MV-4-11 (cell line): ENCODE data around the gene KRTAP4-12.
"Not testable (repeated sequence)": the region's sequence is repeated elsewhere in the genome, so short reads cannot be mapped to it uniquely, and the experiment has no call there.

Experiments used
- DNase-seq: peaks from one replicate; lab custom pipeline; 2025; lab: John Stamatoyannopoulos, UW

KRTAP4-12 gene

DNA sequence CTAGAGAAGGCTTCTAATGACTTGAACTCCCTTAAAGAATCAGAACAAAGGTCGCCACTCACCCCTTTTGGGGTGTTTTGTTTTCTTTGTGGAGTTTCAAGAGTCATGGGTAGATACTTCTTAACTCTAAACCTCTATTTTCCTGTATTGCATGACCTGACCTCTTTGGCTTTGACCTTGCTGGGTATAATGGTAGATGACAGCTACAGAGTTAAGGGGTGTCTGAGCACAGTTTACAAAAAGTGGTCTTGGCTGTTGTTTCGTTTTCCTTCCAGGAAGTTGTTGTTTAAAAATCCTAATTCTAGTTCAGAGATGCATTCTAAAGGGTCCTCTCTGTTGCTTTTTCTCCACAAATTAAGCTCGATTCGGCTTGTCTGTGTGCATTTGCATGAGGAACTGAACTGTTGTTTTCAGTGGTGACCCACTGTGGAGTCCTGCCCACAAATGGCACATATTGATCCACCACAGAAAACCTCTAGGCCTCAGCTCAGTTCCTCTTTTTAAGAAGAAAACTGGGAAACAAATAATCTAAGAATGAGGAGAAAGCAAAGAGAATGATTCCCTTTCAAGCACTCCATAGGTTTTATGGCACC is 35.1 kb downstream of the KRTAP4-12 start:
- DNase-seq = peak; percentile 65

DNA sequence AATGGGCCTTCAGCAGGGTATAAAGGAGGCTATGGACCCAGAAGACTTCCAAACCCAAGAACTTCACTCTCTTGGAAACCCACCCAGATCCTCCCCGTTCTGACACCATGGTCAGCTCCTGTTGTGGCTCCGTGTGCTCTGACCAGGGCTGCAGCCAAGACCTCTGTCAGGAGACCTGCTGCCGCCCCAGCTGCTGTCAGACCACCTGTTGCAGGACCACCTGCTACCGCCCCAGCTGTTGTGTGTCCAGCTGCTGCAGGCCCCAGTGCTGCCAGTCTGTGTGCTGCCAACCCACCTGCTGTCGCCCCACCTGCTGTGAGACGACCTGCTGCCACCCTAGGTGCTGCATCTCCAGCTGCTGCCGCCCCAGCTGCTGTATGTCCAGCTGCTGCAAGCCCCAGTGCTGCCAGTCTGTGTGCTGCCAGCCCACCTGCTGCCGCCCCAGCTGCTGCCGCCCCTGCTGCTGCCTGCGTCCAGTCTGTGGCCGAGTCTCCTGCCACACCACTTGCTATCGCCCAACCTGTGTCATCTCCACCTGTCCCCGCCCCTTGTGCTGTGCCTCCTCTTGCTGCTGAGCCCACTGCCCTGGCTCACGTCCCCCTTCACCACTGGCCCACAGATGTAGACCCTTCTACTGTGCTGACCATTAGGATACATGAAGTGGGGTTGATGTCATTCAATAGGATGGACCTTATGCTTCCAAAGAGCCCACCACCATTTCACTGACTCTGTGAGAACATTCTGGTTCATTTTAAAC is 39.7 kb downstream of the KRTAP4-12 start, which contains the start of gene KRTAP4-7:
KRTAP4-7 (plus strand) TSS at position 51 of the 757 bp plus-strand sequence; CDS start at position 108, 57 bp downstream.
- not testable (repeated sequence) for DNase-seq

DNA sequence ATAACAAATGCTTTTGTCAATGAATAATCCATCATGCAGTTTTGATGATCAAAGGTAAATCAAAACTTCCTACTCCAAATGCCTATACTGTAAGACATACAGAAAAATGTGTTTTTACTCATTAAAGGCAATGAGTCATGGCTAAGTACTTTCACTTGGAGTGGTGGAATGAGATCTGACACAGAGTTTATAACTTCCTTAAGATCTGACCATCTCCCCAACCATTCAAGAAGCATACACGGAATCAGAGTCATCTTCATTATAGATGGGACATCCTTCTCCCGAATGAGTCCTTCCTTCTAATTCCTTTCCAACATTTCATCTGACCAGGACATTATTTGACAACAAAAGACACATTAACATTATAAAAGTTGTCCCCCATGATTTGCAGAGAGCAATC is 40.6 kb downstream of the KRTAP4-12 start:
- DNase-seq = not testable (repeated sequence)

DNA sequence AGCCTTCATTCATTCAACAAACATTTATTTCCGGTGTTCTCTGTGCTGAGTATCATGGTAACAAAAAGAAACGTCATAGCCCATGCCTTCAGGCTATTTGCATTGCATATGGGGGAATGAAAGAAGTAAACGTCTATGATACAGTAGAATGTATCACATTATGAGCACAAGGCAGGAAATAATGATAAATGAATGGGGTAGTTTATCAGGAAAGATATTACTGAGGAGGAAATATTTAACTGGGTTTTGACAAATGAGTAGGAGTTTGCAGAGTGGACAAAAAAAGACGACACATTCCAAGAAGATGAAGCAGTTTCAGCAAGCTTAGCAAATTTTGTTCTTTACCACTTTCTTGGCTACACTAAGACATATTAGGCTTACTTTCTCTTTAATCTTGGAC is 41.4 kb downstream of the KRTAP4-12 start:
- no peak for DNase-seq

DNA sequence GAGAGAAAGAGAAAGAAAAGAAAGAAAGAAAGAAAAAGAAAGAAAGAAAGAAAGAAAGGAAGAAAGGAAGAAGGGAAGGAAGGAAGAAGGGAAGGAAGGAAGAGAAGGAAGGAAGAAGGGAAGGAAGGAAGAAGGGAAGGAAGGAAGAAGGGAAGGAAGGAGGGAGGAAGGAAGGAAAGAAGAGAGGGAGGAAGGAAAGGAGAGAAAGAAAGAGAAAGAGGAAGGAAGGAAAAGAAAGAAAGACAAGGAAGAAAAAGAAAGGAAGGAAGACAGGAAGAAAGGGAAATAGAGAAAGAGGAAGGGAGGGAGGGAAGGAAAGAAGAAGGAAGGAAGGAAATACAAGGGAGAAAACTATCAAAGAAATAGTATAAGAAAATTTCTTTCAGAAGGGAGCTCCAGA is 47.2 kb downstream of the KRTAP4-12 start:
- no peak for DNase-seq

DNA sequence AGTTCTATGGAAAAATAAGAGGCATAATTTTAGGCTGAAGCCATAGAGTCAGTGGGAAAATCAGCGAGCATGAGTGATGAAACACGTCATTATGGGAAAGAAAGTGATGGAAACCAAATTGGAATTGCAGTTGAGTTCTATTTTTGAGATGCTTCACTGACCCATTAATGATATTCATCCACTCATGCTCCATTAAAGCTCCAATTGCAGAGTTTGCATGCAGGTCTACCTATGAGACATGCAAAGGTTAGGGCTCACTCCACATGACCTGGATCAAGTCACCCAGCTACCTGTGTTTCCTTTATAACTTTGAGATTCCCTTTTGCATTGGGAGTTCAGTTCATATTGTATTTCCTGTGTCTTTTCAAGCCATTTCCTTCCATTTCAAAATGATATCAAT is 50.3 kb downstream of the KRTAP4-12 start:
- DNase-seq = no peak
